Measurements from ENCODE around the gene APPBP2. TPM values are rescaled to one million over a fixed set of nuclear protein-coding genes. Genes with fewer than 3 reads are reported as not detected.

The APPBP2 gene
- total RNA-seq: 19.1 and 32.5 TPM in 2 replicates

GRCh38 chr17:60525685-60526514 lies at the start of gene APPBP2:
APPBP2 (minus strand) TSS chr17:60526242; CDS start chr17:60525931, 311 bp downstream.

DNA sequence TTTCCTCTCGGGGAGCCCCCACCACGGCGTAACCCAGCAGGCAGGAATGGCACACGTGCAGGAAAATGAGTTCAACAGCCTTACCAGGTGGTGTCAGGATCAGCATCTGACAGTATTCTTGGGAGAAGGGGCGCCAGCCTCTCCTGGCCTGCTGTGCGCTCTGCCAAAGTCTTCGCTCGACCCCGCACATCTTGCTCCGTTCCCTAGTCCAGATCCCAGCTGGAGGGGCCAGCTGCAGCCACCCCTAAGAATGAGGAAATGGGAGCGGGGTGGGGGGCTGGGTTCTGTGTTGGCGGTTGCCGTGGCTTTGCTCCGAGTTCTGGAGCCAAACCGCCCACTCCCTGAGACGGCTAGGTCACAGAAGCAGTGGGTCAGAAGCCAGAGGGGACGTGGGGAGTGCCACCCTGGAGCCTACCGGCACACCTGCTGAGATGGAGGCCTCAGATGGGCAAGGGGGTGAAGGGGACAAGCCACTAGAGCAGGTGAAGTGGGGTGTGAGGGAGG lies 103.8 kb downstream of the APPBP2 start, which contains the start of gene CHCT1:
Gene CHCT1 (plus strand): TSS at position 328 of the 504 bp plus-strand sequence. CDS start 104 bp downstream, at position 432.

Other genes with a start within 250 kb of the APPBP2 start
- gene USP32, start 134.1 kb downstream of the APPBP2 start, total RNA-seq: 61.5 and 87.6 TPM in 2 replicates
- not detected in 2 replicates for gene CHCT1, start 103.8 kb downstream of the APPBP2 start, total RNA-seq
- 5.3 and 6.5 TPM in 2 replicates for gene PPM1D, start 74.0 kb upstream of the APPBP2 start, total RNA-seq
- gene BCAS3, start 151.6 kb upstream of the APPBP2 start, total RNA-seq: 13.7 and 32.7 TPM in 2 replicates

Data from nasal cavity respiratory epithelium epithelial cell of viscerocranial mucosa (primary cell).